DOHH2 (cell line): ENCODE results near the gene CYP2U1.

Source experiments
- EZH2phosphoT487 ChIP-seq: fragments of 200-600 bp; sonication (generic); IDR thresholded peaks from 2 replicates; pipeline ENCODE4 v1.6.1; 2017; ENCODE audit warnings: borderline replicate concordance, mild to moderate bottlenecking, antibody characterized with exemption, low read length, moderate library complexity, mixed read lengths
- TF ChIP-seq, protein P1 (sequence below): fragments of 200-600 bp; sonication (generic); IDR thresholded peaks from one replicate; pipeline ENCODE4 v1.5.1; 2014; ENCODE audit warnings: antibody characterized with exemption, mild to moderate bottlenecking, low read depth, low read length; ENCODE audit not compliant: poor library complexity, severe bottlenecking

DNA sequence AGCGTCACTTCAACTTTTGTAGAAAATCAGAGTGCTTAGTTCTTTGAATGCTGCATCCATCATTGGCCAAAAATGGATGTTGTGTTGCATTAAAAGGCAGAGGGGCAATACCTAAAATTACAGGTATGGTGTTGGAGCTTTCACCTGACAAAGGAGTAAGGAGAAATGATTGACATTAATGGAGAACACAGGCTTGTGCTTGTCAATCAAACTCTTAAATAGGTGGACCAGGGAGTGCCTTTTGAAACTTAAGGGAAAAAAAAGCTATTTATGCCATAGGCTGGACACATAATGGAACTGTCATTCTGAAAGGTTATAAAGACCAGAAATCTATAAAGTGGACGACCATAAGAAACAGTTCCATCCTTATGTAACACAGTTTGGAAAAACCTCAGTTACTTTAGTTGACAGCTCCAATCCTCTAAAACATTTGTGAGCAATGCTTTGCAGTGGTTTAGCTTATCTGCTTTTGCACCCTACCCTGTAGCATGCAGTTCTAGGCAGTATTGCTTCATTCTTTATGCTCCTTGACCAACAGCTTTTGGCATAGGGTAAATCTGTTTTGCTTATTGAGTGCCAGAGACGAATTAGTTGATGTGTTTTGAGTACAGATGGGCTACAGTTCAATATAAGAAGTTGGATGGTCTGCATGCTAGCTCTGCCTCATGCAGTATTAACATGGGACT lies 60.7 kb downstream of the CYP2U1 start:
- TF ChIP-seq, protein P1, sequence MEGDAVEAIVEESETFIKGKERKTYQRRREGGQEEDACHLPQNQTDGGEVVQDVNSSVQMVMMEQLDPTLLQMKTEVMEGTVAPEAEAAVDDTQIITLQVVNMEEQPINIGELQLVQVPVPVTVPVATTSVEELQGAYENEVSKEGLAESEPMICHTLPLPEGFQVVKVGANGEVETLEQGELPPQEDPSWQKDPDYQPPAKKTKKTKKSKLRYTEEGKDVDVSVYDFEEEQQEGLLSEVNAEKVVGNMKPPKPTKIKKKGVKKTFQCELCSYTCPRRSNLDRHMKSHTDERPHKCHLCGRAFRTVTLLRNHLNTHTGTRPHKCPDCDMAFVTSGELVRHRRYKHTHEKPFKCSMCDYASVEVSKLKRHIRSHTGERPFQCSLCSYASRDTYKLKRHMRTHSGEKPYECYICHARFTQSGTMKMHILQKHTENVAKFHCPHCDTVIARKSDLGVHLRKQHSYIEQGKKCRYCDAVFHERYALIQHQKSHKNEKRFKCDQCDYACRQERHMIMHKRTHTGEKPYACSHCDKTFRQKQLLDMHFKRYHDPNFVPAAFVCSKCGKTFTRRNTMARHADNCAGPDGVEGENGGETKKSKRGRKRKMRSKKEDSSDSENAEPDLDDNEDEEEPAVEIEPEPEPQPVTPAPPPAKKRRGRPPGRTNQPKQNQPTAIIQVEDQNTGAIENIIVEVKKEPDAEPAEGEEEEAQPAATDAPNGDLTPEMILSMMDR = no peak
- TF ChIP-seq EZH2phosphoT487 = no peak
